ENCODE results near the gene COA3.
"Not testable (repeated sequence)": the region's sequence is repeated elsewhere in the genome, so short reads cannot be mapped to it uniquely, and the experiment has no call there.

The COA3 gene

DNA sequence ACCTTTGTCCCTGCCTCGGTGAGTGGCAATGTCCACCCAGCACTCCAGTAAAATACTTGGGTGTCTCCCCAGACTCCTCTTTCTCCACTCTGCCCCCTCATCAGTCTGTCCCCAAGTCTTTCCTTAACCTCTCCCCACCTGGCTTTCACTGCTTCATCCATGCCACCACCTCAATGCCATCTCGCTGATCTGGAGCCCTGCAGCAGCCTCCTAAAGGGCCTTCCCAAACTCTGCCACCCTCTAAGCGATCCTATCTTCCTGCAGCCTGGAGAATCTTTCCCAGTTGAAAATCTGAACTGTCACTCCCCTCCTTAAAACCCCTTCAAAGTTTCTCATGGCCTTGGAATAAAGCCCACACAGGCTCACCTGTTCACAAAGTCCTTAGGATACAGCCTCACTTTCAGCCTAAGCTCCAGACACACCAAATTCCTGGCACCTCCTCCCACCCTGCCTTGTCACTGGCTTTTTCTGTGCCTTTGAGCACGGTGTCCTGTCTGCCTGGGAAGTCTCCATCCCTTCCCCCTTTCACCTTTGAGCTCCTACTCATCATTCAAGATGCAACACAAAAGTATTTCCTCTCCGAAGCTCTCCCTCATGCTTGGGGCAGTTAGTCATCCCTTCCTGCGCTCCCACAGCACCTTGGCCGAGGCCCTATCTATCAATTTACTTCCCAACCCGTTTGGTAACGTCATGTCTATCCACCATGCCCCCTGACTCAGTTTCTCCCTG is 15.3 kb downstream of the COA3 start:
- H3K27ac ChIP-seq = peak overlapping the region; percentile 42
- DNase-seq (ENCODE audit: low read depth, low spot score) = peak; percentile 22

DNA sequence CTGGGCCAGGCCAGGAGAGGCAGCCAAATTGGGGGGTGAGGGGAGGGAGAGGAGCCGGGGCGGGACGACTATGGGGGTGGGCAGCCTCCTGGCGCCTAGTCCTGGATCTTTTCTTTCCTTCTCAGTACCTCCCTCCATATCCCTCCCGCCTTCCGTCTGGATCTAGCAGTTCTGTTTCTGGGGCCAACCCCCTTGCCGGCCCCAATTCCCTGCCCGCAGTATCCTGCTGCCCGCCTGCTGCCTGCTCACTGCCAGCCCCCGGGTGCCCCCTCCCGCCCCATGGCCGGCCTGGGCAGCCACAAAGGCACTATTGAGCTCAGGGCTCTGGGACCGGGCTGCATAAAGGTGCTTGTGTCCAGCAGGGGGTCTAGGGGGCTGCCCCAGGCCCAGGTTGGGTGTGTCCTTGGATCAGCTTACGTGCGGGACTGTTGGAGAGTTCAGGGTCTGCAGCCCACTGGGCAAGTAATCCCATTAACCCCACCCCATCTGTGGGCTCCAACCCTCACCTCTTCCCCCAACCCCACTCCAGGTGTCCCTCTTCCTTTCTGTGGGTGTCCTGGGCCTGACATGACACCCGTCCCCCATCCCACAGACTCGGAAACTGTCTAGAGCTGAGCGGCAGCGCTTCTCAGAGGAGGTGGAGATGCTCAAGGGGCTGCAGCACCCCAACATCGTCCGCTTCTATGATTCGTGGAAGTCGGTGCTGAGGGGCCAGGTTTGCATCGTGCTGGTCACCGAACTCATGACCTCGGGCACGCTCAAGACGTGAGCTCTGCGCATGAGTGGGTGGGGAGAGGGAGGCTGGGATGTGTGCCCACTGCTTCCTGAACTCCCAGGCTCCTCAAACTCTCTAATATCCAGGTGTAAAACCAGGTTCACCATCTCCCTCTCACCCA is 16.1 kb downstream of the COA3 start:
- no peak for DNase-seq (ENCODE audit: low read depth, low spot score)
- peak overlapping the region; percentile 42 for H3K27ac ChIP-seq

DNA sequence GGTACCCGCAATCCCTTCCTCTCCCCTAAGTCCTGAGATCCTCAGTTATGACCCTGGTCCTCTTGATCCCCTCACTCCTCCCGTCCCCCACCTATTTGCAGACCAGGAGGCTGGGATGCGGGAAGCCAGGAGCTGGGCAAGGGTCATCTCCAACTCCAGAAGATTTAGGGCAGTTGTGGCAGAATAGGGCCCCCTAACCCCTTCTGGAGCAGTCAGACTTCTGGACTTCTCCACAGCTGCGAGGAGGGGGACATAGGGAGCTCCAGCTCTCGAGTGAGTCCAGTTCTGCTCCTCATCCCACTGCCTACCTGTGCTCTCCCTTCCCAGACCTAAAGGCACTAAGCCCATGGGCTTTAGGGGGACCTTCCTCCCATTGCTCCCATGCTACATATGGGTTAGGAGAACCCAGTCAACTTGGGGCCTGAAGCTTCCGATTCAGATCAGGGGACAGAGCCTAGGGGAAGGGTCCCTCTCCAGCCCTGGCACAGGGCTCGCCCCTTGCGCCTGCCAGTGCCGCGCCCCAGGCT is 16.8 kb downstream of the COA3 start:
- H3K27ac ChIP-seq = no peak overlapping the region
- DNase-seq (ENCODE audit: low read depth, low spot score) = no peak

DNA sequence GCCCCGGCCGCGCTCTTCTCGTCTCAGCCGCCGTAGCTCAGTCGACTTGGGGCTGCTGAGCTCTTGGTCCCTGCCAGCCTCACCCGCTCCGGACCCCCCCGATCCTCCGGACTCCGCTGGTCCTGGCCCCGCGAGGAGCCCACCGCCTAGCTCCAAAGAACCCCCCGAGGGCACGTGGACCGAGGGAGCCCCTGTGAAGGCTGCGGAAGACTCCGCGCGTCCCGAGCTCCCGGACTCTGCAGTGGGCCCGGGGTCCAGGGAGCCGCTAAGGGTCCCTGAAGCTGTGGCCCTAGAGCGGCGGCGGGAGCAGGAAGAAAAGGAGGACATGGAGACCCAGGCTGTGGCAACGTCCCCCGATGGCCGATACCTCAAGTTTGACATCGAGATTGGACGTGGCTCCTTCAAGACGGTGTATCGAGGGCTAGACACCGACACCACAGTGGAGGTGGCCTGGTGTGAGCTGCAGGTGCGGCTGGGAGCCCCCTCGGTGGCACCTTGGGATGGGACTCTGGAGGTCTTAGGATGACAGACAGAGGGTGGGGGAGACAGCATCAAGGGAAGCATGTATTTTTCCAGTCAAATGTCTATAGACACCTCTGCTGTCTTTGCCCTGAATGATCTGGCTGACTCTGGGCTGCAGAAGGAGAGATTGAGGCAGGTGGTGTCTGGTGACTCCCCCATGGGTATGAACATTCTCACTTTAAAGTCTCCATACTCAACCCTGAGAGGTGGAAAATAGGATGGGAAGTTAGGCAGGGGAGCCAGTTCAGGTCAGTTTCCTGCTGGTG is 17.5 kb downstream of the COA3 start:
- DNase-seq (ENCODE audit: low read depth, low spot score) = no peak
- H3K27ac ChIP-seq = no peak overlapping the region

DNA sequence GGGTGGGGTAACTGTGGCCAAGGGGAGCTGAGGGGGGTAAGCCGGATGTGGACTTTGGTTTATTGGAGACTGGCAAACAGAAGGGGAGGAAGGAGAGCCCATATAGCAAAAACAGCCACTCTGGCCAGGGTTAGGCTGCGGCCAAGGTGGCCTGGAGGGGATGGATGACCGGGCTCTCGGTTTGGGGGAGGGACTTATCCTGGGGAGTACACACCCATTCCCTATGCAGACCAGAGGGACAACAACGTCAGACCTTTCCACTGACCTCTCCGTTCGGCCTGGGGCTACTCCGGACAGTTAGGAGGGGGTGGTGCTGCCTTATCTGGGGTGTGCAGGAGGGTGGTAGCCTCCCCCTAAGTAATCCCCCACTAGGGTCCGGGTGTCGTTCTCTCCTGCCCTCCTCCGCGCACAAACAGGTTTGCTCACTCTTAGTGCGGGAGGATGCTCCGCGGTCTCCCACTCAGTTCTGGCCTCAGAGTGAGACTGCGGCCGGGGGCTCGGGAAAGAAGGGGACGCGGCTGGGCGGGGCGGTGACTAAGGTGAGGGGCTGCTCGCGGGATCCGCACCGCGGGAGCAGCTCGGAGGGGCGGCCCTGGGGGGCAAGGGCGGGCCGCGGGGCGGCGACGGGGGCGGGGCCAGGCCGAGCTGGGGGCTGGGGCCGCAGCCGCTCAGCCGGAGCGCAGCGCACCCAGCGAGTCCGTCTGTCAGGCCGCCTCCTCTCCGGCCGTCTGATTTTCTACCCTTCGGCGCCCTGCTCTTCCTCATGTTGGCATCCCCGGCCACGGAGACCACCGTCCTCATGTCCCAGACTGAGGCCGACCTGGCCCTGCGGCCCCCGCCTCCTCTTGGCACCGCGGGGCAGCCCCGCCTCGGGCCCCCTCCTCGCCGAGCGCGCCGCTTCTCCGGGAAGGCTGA is 18.3 kb downstream of the COA3 start, which contains the start of gene WNK4:
TSS of gene WNK4 (plus strand) at position 675 of the 915 bp plus-strand sequence. CDS start at position 764, 89 bp downstream.
- no peak within 1 kb of the TSS for H3K27ac ChIP-seq
- no peak for DNase-seq (ENCODE audit: low read depth, low spot score)

DNA sequence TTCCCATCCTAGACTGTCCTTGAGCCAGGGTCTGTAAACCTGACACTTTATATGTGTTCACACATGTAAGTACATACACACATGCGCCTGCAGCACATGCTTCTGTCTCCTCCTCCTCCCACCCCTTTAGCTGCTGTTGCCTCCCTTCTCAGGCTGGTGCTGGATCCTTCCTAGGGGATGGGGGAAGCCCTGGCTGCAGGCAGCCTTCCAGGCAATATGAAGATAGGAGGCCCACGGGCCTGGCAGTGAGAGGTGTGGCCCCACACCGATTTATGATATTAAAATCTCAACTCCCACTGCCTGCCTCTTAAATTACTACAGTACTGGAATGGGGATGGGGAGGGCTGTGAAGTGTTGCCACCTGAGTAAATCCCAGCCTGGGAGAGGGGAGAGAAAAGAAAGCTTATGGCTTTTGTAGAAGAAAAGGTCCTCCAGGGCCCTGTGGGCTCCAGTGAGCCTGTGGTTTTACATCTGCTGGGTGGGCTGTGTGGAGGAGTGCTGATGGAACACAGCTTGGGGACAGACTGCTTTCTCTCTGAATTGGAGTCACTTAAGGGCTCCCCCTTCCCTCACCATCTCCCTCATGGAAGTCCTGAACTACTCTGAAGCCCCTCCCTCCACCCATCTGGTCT is 19.1 kb downstream of the COA3 start:
- H3K27ac ChIP-seq = no peak overlapping the region
- no peak for DNase-seq (ENCODE audit: low read depth, low spot score)

DNA sequence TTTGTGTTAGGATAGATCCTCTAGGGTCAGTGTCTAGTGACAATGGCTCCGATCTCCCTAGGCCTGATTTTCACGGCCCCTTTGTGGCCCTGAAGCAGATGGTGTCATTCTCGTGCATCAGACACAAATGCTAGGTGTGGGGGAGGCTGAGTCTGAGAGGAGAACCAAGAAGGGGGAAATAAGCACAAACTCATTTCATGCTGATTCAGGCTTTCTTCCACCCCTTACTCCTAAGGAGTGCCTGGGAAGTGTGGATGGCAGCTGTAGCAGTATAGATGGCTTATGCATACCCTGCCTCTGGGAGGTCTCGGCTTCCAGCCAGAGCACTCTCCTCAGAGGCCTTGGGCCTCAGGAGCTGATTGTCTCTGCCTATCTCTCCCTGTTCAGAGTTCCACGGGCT is 19.9 kb downstream of the COA3 start:
- H3K27ac ChIP-seq = no peak overlapping the region
- no peak for DNase-seq (ENCODE audit: low read depth, low spot score)

DNA sequence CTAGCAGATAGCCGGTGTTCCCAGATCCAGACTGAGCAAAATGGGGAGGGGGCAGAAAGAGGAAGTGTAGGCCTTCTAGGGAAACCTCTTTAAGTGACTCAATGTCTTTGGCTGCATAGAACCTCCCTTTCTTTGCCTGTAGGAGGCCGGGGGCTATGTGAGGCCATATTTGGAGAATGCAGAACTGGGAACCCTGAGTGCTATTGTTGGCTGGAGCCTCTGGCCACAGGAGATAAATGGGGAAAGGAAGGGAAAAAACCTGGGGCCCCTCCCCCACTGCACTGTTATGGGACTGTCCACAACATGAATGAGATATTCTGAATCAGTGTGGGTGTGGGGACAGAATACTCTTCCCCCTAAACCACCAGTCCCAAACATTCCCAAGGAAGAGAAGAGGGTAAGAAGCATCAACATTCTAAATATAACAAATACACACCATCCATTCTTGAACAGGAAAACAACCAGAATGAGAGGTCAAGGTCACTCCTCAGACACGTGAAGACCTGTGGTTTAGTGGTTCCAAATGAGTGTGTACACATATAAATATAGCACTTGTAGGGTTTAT is 22.9 kb downstream of the COA3 start:
- DNase-seq (ENCODE audit: low read depth, low spot score) = no peak

DNA sequence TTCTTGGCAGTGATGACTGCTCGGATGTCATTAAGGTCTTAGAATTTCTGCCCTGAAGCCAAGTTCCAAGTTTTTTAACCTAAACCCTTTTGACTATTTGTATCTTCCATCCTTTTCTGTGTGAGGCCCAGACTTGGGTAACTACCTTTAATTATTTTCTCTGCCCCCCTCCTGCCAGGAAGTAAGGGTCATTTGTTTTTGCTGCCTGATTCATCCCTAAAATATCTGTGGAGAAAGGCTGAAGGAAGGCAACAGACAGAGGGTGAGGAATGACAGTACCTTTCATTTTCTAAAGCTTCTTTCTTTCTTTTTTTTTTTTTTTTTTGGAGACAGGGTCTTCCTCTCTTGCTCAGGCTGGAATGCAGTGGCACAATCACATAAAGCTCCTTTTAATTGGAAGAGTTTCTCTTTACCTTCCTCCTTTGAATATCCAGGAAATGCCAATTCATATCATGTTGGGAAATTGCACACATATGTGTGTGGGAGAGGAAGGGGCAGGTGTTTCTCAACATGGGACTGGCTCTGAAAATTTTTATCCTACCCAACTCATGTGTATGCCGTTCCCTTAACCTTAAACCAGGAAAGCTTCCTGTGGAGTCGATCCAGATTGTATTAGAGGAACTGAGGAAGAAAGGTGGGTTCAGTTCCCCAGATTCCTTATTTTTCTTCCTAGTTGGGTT is 24.3 kb downstream of the COA3 start:
- no peak for DNase-seq (ENCODE audit: low read depth, low spot score)
- peak overlapping the region; percentile 81 for H3K27ac ChIP-seq

More for the DNA sequence above, 22.9 kb downstream of the COA3 start:
- H3K27ac ChIP-seq = no peak overlapping the region

DNA sequence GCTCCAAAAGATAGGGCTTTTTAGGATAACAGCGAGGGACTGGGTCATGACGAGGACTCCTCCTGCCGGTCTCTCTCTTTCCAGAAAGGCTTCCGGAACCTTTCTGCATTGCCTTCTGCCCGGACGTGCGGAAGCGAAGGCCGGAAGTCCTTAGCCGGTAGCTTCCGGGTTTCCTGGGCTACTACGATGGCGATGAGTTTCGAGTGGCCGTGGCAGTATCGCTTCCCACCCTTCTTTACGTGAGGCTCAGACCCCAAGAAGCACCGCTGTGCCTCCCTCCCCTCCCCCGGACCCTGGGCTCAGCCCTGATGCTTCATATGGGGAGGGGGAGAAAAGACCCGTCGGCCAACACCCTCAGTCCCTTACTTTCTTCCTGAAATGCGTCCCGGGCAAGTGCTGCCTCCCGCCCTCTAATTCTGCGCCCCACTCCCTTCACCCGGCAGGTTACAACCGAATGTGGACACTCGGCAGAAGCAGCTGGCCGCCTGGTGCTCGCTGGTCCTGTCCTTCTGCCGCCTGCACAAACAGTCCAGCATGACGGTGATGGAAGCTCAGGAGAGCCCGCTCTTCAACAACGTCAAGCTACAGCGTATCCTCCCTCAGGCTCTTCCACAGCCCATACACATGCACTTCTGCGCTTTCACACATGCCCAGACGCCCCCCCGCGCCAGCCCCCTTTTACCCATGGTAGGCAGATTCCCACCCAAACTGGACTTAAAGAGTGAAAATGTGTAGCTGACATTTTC is 25.0 kb downstream of the COA3 start, which contains the start of gene VPS25:
TSS of gene VPS25 (plus strand) at position 160 of the 746 bp plus-strand sequence. CDS start at position 187, 27 bp downstream.
- peak within 1 kb of the TSS; percentile 81 for H3K27ac ChIP-seq
- DNase-seq (ENCODE audit: low read depth, low spot score) = peak; percentile 43

DNA sequence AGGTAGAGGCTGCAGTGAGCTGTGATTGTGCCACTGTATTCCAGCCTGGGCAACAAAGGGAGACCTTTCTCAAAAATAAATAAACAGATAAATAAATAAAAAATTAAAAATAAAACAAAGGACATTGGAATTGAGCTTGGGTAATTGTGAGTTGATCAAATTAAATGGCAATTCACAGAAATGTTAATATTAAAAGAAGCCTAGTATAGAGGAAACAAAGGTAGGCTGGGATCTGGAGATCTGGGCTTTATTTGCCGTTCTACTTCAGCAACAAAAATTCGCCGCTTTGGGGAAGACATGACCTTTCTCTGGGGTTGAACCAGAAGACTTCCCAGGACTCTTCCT is 25.6 kb downstream of the COA3 start:
- no peak for DNase-seq (ENCODE audit: low read depth, low spot score)

DNA sequence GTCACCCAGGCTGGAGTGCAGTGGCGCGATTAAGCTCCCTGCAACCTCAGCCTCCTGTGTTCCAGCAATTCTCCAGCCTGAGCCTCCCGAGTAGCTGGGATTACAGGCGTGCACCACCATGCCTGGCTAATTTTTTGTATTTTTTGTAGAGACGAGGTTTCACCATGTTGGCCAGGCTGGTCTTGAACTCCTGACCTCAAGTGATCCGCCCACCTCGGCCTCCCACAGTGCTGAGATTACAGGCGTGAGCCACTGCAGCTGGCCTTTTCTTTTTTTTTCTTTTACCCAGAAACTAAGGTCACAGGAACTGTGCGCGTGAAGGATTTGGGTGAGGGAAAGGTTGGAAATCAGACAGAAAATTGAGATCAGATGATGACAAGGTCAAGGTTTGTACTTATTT is 28.5 kb downstream of the COA3 start:
- not testable (repeated sequence) for DNase-seq (ENCODE audit: low read depth, low spot score); H3K27ac ChIP-seq

More for the DNA sequence above, 25.6 kb downstream of the COA3 start:
- H3K27ac ChIP-seq = peak overlapping the region; percentile 81

DNA sequence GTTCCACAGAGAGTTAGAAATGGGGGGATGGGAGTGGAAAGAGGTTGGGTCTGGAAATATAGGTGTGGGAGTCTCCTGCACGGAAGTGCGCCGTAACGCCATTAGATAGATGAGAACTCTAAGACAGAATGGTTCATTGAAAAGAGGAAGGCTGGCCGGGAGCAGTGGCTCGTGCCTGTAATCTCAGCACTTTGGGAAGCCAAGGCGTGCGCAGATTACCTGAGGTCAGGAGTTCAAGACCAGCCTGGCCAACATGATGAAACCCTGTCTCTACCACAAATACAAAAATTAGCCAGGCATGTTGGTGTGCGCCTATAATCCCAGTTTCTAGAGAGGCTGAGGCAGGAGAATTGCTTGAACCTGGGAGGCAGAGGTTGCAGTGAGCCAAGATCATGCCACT is 30.5 kb downstream of the COA3 start:
- not testable (repeated sequence) for DNase-seq (ENCODE audit: low read depth, low spot score); H3K27ac ChIP-seq

DNA sequence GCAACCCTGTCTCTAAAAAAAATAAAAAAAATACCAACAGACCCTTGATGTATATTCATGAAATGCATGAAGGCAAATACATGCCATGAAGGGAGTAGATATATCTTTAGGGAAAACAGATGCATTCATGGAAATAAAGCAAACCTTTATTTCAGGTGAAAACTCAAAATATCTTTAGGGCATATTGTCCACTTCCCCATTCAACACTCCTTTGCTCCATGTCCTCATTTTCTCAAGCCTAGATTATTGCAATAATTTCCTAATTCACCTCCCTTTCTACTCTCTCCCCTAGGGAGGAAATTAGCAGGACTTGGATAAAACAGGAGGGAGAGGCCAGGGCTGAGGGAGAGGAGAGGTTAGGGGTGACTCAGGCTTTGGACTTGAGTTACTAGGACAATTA is 31.0 kb downstream of the COA3 start:
- H3K27ac ChIP-seq = no peak overlapping the region
- no peak for DNase-seq (ENCODE audit: low read depth, low spot score)

DNA sequence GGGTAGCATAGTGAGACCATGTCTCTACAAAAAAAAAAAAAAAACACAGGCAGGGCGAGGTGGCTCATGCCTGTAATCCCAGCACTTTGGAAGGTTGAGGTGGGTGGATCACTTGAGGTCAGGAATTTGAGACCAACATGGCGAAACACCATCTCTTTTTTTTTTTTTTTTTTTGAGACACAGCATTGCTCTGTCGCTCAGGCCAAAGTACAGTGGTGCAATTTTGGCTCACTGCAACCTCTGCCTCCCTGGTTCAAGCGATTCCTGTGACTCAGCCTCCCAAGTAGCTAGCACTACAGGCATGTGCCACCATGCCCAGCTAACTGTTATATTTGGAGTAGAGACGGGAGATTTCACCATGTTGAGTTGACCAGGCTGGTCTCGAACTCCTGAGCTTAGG is 32.4 kb downstream of the COA3 start:
- DNase-seq (ENCODE audit: low read depth, low spot score) = no peak
- H3K27ac ChIP-seq = no peak overlapping the region

DNA sequence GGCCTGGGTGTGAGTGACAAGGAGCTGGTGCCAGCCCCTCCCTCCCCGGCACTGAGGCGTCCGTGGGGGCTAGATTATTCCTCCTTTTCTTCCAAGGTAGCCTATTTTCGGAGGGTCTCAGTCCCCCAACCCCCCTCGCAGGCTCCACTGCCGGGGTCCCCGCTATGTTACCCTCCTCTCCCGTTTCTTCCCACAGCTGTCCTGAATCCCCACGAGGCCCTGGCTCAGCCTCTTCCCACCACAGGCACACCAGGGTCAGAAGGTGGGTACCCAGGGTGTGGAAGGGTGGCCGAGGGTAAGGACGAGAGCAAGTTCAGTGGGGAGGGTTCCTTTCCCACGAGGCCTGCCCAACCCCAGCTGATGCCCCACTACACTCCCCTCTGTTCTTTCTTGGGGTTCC is 36.9 kb downstream of the COA3 start:
- no peak for DNase-seq (ENCODE audit: low read depth, low spot score)
- no peak overlapping the region for H3K27ac ChIP-seq
